Measurements from ENCODE around the gene RBP5.

The RBP5 gene

GRCh38 chr12:7123806-7124522 lies 4.7 kb downstream of the RBP5 start:
- Mint-ChIP-seq H3K9me3 (no peaks in the 10 kb centered on the region), H3K4me3 (peak overlapping the region; percentile 44), H3K36me3 (ENCODE audit: low read depth) (no peaks in the 10 kb centered on the region)

GRCh38 chr12:7122811-7123769 lies 5.6 kb downstream of the RBP5 start:
- Mint-ChIP-seq H3K27ac (peak overlapping the region; percentile 52), H3K4me1 (peaks cover 44% of the 10 kb centered on the region), H3K4me3 (peak overlapping the region; percentile 44)

More at GRCh38 chr12:7123806-7124522, 4.7 kb downstream of the RBP5 start:
- peak overlapping the region; percentile 52 for H3K27ac Mint-ChIP-seq
- H3K4me1 Mint-ChIP-seq = peaks cover 53% of the 10 kb centered on the region
- peaks cover 17% of the 10 kb centered on the region for H3K27me3 Mint-ChIP-seq (ENCODE audit: low read depth, poor library complexity)
- TF ChIP-seq, protein P1, sequence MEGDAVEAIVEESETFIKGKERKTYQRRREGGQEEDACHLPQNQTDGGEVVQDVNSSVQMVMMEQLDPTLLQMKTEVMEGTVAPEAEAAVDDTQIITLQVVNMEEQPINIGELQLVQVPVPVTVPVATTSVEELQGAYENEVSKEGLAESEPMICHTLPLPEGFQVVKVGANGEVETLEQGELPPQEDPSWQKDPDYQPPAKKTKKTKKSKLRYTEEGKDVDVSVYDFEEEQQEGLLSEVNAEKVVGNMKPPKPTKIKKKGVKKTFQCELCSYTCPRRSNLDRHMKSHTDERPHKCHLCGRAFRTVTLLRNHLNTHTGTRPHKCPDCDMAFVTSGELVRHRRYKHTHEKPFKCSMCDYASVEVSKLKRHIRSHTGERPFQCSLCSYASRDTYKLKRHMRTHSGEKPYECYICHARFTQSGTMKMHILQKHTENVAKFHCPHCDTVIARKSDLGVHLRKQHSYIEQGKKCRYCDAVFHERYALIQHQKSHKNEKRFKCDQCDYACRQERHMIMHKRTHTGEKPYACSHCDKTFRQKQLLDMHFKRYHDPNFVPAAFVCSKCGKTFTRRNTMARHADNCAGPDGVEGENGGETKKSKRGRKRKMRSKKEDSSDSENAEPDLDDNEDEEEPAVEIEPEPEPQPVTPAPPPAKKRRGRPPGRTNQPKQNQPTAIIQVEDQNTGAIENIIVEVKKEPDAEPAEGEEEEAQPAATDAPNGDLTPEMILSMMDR (IDR thresholded peaks at IDR 0.05) = no peak
- DNase-seq = no peak

GRCh38 chr12:7121324-7121723 lies 7.4 kb downstream of the RBP5 start:
- Mint-ChIP-seq H3K36me3 (ENCODE audit: low read depth) (no peaks in the 10 kb centered on the region), H3K9me3 (no peaks in the 10 kb centered on the region), H3K4me1 (peaks cover 37% of the 10 kb centered on the region)

More at GRCh38 chr12:7122811-7123769, 5.6 kb downstream of the RBP5 start:
- no peak for DNase-seq
- no peaks in the 10 kb centered on the region for H3K9me3 Mint-ChIP-seq
- peaks cover 11% of the 10 kb centered on the region for H3K27me3 Mint-ChIP-seq (ENCODE audit: low read depth, poor library complexity)
- TF ChIP-seq, protein P1 (IDR thresholded peaks at IDR 0.05) = no peak
- no peaks in the 10 kb centered on the region for H3K36me3 Mint-ChIP-seq (ENCODE audit: low read depth)

GRCh38 chr12:7120166-7120565 lies 8.5 kb downstream of the RBP5 start:
- H3K4me1 Mint-ChIP-seq = peaks cover 32% of the 10 kb centered on the region
- no peak overlapping the region for H3K27ac Mint-ChIP-seq
- H3K4me3 Mint-ChIP-seq = no peak overlapping the region
- DNase-seq = no peak
- TF ChIP-seq, protein P1 (IDR thresholded peaks at IDR 0.05) = no peak
- peaks cover 5% of the 10 kb centered on the region for H3K36me3 Mint-ChIP-seq (ENCODE audit: low read depth)
- H3K9me3 Mint-ChIP-seq = no peaks in the 10 kb centered on the region
- peaks cover 7% of the 10 kb centered on the region for H3K27me3 Mint-ChIP-seq (ENCODE audit: low read depth, poor library complexity)

More at GRCh38 chr12:7121324-7121723, 7.4 kb downstream of the RBP5 start:
- DNase-seq = no peak
- TF ChIP-seq, protein P1 (IDR thresholded peaks at IDR 0.05) = no peak
- no peak overlapping the region for H3K4me3 Mint-ChIP-seq
- H3K27ac Mint-ChIP-seq = no peak overlapping the region
- peaks cover 3% of the 10 kb centered on the region for H3K27me3 Mint-ChIP-seq (ENCODE audit: low read depth, poor library complexity)

- Mint-ChIP-seq H3K4me3 (no peak overlapping the region), H3K27me3 (ENCODE audit: low read depth, poor library complexity) (peaks cover 10% of the 10 kb centered on the region), H3K36me3 (ENCODE audit: low read depth) (peaks cover 5% of the 10 kb centered on the region), H3K27ac (peak overlapping the region; percentile 20), H3K4me1 (peaks cover 21% of the 10 kb centered on the region), H3K9me3 (no peaks in the 10 kb centered on the region)
- DNase-seq = no peak
- TF ChIP-seq, protein P1 (IDR thresholded peaks at IDR 0.05) = no peak
These were observed 9.8 kb downstream of the RBP5 start for GRCh38 chr12:7118881-7119280.
